ENCODE results near the gene TBC1D22A. TPM values are rescaled to one million over a fixed set of nuclear protein-coding genes. Genes with fewer than 3 reads are reported as not detected.

Gene TBC1D22A
- total and polyA plus RNA-seq, 2 experiments from 2014 or later: 9.6 to 13.3 TPM

GRCh38 chr22:47020166-47020565, 257.7 kb downstream of the TBC1D22A start:
- Mint-ChIP-seq H3K27ac (no peak overlapping the region), H3K9me3 (peaks cover 29% of the 10 kb centered on the region), H3K4me3 (no peak overlapping the region), H3K27me3 (ENCODE audit: insufficient read depth, low read depth, poor library complexity) (peaks cover 2% of the 10 kb centered on the region), H3K4me1 (peaks cover 12% of the 10 kb centered on the region; the same call in 2 of the 3 replicates), H3K36me3 (ENCODE audit: low read depth) (peaks cover 34% of the 10 kb centered on the region)
- DNase-seq (ENCODE audit: low spot score) (no peak), ATAC-seq (no peak)
- H3K27me3 ChIP-seq (ENCODE audit: insufficient read depth): no peaks in the 10 kb centered on the region
- H3K27ac ChIP-seq (ENCODE audit: low read depth): no peak overlapping the region
- H3K79me2 ChIP-seq (replicated peaks; ENCODE audit: insufficient read depth): no peaks in the 10 kb centered on the region
- no peaks in the 10 kb centered on the region for H3F3A ChIP-seq (replicated peaks; ENCODE audit: low read depth)
- H3K4me2 ChIP-seq: no peak overlapping the region
- no peaks in the 10 kb centered on the region for H3K36me3 ChIP-seq (ENCODE audit: insufficient read depth)
- no peaks in the 10 kb centered on the region for H3K4me1 ChIP-seq (ENCODE audit: insufficient read depth)
- H4K20me1 ChIP-seq (replicated peaks; ENCODE audit: insufficient read depth): no peaks in the 10 kb centered on the region
- TF ChIP-seq EZH2phosphoT487 (IDR thresholded peaks at IDR 0.05; ENCODE audit: unreplicated experiment): no peak
- TF ChIP-seq NANOG (IDR thresholded peaks at IDR 0.05; ENCODE audit: borderline replicate concordance): no peak
- TF ChIP-seq, protein P1, sequence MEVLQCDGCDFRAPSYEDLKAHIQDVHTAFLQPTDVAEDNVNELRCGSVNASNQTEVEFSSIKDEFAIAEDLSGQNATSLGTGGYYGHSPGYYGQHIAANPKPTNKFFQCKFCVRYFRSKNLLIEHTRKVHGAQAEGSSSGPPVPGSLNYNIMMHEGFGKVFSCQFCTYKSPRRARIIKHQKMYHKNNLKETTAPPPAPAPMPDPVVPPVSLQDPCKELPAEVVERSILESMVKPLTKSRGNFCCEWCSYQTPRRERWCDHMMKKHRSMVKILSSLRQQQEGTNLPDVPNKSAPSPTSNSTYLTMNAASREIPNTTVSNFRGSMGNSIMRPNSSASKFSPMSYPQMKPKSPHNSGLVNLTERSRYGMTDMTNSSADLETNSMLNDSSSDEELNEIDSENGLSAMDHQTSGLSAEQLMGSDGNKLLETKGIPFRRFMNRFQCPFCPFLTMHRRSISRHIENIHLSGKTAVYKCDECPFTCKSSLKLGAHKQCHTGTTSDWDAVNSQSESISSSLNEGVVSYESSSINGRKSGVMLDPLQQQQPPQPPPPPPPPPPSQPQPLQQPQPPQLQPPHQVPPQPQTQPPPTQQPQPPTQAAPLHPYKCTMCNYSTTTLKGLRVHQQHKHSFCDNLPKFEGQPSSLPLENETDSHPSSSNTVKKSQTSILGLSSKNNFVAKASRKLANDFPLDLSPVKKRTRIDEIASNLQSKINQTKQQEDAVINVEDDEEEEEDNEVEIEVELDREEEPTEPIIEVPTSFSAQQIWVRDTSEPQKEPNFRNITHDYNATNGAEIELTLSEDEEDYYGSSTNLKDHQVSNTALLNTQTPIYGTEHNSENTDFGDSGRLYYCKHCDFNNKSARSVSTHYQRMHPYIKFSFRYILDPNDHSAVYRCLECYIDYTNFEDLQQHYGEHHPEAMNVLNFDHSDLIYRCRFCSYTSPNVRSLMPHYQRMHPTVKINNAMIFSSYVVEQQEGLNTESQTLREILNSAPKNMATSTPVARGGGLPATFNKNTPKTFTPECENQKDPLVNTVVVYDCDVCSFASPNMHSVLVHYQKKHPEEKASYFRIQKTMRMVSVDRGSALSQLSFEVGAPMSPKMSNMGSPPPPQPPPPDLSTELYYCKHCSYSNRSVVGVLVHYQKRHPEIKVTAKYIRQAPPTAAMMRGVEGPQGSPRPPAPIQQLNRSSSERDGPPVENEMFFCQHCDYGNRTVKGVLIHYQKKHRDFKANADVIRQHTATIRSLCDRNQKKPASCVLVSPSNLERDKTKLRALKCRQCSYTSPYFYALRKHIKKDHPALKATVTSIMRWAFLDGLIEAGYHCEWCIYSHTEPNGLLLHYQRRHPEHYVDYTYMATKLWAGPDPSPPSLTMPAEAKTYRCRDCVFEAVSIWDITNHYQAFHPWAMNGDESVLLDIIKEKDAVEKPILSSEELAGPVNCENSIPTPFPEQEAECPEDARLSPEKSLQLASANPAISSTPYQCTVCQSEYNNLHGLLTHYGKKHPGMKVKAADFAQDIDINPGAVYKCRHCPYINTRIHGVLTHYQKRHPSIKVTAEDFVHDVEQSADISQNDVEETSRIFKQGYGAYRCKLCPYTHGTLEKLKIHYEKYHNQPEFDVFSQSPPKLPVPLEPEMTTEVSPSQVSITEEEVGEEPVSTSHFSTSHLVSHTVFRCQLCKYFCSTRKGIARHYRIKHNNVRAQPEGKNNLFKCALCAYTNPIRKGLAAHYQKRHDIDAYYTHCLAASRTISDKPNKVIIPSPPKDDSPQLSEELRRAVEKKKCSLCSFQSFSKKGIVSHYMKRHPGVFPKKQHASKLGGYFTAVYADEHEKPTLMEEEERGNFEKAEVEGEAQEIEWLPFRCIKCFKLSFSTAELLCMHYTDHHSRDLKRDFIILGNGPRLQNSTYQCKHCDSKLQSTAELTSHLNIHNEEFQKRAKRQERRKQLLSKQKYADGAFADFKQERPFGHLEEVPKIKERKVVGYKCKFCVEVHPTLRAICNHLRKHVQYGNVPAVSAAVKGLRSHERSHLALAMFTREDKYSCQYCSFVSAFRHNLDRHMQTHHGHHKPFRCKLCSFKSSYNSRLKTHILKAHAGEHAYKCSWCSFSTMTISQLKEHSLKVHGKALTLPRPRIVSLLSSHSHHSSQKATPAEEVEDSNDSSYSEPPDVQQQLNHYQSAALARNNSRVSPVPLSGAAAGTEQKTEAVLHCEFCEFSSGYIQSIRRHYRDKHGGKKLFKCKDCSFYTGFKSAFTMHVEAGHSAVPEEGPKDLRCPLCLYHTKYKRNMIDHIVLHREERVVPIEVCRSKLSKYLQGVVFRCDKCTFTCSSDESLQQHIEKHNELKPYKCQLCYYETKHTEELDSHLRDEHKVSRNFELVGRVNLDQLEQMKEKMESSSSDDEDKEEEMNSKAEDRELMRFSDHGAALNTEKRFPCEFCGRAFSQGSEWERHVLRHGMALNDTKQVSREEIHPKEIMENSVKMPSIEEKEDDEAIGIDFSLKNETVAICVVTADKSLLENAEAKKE (CRISPR knock-in tag; IDR thresholded peaks at IDR 0.05): no peak
- no peak for TF ChIP-seq POLR2AphosphoS5 (IDR thresholded peaks at IDR 0.05; ENCODE audit: low read depth)
- TF ChIP-seq REST (IDR thresholded peaks at IDR 0.05; ENCODE audit: unreplicated experiment): no peak
- TF ChIP-seq ETS1 (IDR thresholded peaks at IDR 0.05): no peak
- TF ChIP-seq EZH2 (IDR thresholded peaks at IDR 0.05; ENCODE audit: low read depth, unreplicated experiment): no peak
- TF ChIP-seq CREB1 (CRISPR knock-in tag; IDR thresholded peaks at IDR 0.05; ENCODE audit: low read depth): no peak
- no peak for TF ChIP-seq ZNF114 (CRISPR knock-in tag; IDR thresholded peaks at IDR 0.05)
- no peak for TF ChIP-seq STAT1 (IDR thresholded peaks at IDR 0.05; ENCODE audit: unreplicated experiment)
- TF ChIP-seq, protein P2, sequence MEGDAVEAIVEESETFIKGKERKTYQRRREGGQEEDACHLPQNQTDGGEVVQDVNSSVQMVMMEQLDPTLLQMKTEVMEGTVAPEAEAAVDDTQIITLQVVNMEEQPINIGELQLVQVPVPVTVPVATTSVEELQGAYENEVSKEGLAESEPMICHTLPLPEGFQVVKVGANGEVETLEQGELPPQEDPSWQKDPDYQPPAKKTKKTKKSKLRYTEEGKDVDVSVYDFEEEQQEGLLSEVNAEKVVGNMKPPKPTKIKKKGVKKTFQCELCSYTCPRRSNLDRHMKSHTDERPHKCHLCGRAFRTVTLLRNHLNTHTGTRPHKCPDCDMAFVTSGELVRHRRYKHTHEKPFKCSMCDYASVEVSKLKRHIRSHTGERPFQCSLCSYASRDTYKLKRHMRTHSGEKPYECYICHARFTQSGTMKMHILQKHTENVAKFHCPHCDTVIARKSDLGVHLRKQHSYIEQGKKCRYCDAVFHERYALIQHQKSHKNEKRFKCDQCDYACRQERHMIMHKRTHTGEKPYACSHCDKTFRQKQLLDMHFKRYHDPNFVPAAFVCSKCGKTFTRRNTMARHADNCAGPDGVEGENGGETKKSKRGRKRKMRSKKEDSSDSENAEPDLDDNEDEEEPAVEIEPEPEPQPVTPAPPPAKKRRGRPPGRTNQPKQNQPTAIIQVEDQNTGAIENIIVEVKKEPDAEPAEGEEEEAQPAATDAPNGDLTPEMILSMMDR (conservative IDR thresholded peaks at IDR 0.05; ENCODE audit: low read depth in 2 of 2): no peak
- no peaks in the 10 kb centered on the region for H3K9me2 ChIP-seq (ENCODE audit: insufficient read depth)
- no peak overlapping the region for H2AFZ ChIP-seq
- H3K4me3 ChIP-seq: no peak overlapping the region
